ENCODE data around the gene SLC35A3.
"Not testable (repeated sequence)": the region's sequence is repeated elsewhere in the genome, so short reads cannot be mapped to it uniquely, and the experiment has no call there.

The SLC35A3 gene

GRCh38 chr1:99945174-99945573 is 24.6 kb upstream of the SLC35A3 start:
- no peak overlapping the region for H3K27ac ChIP-seq
- no peak for TF ChIP-seq CTCF (conservative IDR thresholded peaks at IDR 0.05)

- TF ChIP-seq CTCF (conservative IDR thresholded peaks at IDR 0.05): no peak
- no peak overlapping the region for H3K27ac ChIP-seq
These were observed 19.3 kb upstream of the SLC35A3 start for GRCh38 chr1:99950486-99950885.

GRCh38 chr1:99952522-99952921 is 17.3 kb upstream of the SLC35A3 start:
- H3K27ac ChIP-seq: no peak overlapping the region
- TF ChIP-seq CTCF (conservative IDR thresholded peaks at IDR 0.05): no peak

- no peak for TF ChIP-seq CTCF (conservative IDR thresholded peaks at IDR 0.05)
- H3K27ac ChIP-seq: no peak overlapping the region
These were observed 14.4 kb upstream of the SLC35A3 start for GRCh38 chr1:99955375-99955774.

- H3K27ac ChIP-seq: no peak overlapping the region
- no peak for TF ChIP-seq CTCF (conservative IDR thresholded peaks at IDR 0.05)
These were observed 13.0 kb upstream of the SLC35A3 start for GRCh38 chr1:99956755-99957154.

- TF ChIP-seq CTCF (conservative IDR thresholded peaks at IDR 0.05): no peak
- no peak overlapping the region for H3K27ac ChIP-seq
These were observed 12.0 kb upstream of the SLC35A3 start for GRCh38 chr1:99957818-99958217.

GRCh38 chr1:99959189-99959705 is 10.5 kb upstream of the SLC35A3 start:
- not testable (repeated sequence) for H3K27ac ChIP-seq

GRCh38 chr1:99960260-99960659 is 9.5 kb upstream of the SLC35A3 start:
- not testable (repeated sequence) for H3K27ac ChIP-seq

All from VCaP (cell line).